Retina (tissue), 1 donor: Measurements from ENCODE around the gene SRRD.
A peak's percentile ranks its signal among the peaks of the same experiment; 100 is the strongest.

Experiments
- DNase-seq: peaks from one replicate; pipeline ENCODE4 v3.0.0-alpha.2; 2016

The SRRD gene

DNA sequence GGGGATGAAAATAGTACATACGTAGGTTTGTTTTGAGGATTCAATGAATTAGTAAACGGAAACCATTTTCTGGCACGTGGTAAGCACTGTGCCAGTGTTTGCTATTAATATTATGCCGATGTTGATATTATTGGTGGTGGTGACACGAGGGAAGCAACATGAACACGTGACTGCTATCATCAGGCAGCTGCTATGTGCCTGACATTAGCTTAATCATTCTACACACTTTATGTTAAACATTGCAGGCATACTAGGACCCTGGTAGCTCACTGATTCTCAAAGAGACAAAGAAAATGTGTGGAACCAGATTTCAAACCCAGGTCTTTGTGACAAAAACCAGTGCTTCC lies 656 bp downstream of the SRRD start:
- no peak for DNase-seq

DNA sequence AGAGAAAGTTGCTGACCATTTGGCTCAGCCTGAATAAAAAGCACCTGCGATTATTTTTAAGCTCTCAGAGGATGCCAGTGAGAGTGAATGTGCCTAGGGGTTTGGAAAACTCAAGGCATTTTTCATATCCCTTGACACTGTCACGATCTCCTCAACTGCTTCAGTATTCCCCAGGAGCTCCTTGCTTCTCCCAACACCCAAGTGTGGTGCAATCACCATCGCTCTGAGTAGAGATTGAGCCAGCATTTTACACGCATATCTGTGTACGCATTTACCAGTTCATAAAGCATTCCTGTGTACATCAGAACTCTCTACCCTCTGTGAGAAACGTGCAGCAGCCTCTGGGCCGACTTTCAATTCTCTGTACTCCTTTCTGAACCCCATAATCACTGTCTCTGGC lies 1.3 kb downstream of the SRRD start:
- no peak for DNase-seq

DNA sequence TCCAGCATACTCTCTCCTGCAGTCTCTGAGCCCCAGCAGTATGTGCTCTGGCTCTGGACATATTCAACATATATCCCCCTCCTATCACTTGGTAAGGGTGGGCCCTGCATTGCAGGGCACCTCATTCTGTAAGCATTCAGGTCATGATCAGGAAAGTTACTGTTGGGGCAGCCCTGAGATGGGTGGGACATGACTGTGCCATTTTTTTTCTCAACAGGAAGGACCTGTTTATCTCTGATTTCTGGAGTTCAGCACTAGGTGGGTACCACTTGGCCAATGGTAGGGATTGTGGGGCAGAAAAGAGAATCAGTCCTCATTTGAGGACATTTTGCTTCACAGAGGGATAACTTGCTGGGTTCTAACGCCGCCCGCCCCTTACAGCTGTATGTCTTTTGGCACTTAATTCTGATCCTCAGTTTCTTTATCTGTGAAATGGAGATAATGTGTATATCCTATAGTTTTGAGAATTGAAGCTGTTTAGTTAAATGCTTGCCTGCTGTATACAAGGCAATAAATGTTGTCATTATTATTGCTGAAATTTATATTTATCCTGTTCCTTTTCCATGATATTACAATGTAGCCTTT lies 2.2 kb downstream of the SRRD start:
- DNase-seq = no peak

DNA sequence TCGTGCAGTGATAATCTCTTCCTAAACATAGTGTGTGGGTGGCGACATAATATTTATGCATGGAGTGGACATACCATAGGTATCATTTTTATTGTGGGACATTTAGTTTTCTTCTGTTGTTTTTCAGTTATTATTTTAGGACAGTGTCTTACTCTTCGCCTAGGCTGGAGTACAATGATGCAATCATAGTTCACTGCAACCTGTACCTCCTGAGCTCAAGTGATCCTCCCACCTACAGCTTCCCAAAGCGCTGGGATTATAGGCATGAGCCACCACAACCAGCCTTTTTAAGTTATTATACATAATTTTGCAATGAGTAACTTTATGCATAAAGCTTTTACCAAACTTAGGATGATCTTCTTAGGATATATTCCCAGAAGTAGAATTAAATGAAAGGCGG lies 2.7 kb downstream of the SRRD start:
- DNase-seq = no peak

DNA sequence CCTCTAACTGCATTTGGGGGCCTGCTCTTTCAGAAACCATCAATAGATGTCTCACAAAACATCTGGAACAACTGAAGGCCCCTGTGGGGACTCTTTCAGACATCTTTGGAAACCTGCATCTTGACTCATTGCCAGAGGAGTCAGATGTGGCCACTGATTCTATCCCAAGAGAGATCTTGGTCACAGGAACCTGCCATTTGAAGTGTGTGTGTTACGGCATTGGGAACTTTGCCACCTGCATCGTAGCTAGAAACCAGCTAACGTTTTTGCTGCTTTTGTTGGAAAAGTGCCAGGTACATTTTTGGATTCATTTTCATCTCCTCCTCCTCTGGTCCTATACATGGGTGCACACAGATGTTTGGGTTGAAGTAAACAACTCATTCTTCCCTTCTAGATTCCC lies 4.3 kb downstream of the SRRD start:
- DNase-seq = no peak

DNA sequence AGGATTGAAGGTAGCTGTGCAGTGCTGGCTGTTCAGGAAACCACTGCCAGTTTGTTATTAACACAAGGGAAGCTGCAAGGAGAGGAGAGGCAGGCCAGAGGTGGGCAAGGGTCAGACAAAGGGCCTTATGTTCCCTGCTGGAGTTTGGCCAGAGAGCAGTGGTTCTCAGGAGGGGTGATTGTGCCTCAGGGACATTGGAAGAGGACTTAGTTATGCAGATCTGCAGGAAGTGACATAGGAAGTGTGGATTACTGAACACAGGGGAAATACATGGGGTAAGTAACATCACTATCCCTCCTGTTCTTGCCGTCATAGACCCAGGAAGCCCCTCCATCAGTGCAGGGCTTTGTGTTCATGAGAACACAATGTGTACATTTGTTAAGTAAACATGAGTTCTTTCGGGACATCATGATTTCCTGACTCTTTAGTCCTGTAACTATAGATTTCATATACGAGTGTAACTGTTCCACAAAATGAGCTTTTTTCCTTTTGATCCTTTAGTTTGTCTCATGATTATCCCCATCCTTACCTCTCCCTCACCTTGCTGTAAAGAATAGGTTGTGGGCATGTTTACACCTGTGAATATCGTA lies 5.9 kb downstream of the SRRD start:
- no peak for DNase-seq

DNA sequence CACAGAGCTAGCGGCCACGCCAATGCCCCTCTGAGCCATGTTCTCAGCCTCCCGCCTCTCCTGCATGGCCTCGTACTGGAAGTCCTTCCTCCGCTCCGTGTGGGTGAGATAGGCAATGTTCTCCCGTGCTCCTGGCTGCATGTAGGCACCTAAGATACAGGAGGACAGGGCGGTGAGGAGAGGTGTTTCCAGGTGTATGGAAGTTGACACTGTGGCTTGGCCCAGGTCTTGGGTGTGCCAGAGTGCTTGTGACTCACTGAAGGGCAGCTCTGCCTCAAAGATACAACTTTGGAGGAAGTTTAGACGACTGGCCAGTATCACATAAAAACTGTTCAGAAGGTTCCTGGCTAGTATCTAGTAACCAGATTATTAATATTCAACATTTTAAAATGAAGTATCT lies 8.5 kb downstream of the SRRD start:
- DNase-seq = no peak

DNA sequence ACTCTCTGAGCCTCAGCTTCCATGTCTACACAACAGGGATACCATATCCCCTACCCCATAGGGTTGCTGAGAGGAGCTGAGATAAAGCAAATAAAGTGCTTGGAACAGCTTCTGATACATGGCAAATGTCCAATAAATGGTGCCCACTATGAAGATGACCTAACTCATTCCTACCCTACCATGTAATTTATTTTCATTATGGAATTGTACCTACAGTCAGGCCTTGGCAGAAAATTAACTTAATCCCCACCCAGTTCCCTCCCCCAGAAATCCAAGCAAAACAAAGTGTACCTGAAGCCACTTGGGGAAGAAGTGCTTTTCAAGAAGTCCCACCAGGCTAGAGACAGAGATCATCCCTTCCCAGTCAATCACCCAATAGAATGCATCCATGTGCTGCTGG lies 10.8 kb downstream of the SRRD start:
- no peak for DNase-seq

DNA sequence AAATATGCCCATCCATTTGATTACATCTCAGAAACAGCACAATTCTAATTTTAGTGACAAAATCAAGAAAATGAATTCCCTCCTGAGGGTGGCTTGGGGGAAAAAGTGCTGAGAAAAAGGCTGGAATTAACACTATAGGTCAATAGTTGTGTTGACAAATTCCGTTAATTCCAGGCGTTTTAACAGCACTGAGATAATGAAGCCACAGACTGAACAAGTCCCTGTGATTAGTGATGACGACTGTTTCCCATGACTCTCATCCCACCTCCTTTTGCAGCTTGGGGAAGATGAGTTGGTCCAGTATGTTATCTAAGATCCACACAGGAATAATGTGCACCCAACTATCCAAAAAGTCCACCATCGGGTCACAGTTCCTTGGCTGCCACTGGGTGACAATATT lies 12.8 kb downstream of the SRRD start:
- no peak for DNase-seq

DNA sequence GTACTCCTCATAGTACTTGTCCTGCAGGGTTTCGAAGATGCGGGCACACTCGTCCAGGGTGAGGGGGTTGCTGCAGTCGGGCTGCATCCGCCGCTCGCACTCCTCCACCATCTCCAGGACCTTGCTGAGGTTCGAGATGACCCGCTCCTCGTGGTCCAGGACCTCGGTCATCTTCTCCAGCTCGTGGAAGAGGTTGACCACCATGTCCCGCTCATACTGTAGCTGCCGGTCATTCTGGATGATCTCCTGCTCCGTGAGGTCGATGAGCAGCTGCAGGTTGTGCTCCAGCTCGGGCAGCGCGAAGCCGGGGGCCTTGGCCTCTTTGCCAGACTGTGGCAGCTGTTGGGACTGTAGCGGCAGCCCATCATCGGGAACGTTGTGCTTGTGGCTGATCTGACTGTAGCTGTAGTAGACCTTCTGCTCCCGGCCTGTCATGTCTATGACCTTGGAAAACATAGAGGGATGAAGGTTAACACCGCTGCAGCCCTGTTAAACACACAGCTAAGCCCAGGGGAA lies 15.6 kb downstream of the SRRD start:
- no peak for DNase-seq

DNA sequence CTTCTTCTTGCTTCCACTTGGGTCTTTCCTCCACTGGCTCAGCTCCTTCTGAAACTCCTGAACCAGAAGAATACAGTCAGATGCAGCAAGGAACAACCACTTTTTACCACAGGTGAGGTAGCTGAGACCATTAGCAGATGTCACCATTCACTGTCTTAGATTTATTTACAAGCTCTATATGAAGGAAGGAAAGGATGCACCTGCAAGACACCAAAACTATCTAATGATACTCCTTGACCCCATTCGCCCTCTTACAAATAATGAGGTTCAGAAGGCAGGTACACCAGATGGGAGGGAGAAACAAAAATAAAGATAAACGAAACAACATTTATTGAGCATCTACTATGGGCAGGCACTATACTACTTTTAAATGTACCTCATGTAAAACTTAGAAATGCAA lies 18.3 kb downstream of the SRRD start:
- no peak for DNase-seq

DNA sequence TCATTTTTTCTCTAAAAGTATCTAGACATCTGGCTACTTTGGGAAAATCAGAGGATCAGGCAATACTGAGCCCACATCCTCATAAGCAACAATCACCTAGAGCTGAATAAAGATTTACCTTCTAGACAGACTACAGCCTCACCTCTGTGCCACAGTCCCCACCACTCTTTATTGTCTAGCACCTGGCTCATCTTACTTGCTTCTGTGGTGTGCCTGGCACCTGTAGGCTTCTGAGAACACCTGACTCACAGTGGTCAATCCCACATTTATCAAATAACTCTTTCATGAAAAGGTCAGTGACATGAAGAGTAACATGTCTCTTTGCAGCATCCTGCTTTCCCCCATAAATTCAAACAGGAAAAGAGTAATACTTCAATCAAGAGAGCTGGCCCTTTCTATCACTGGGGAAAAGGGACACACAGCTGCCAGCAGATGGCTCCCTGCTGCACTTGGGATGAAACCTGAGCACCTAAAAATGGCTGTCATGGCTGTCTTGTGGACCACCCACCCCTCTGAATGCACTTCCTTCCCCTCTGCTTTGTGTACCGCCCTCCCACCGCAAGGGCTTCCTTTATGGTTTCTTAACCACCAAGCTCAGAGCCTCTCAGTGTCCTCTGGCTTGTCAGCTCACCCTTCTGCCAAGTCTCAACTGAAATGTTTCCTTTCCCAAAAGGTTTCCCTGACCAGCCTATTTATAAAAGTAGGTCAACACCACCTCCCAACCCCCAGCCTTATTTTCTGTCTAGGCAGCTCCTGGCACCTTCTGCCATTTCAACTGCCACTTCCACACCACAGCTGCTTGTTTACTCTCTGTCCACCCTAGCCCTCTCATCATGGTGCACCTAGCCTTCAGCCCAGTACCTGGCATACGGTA lies 19.2 kb downstream of the SRRD start:
- DNase-seq = peak; percentile 55

DNA sequence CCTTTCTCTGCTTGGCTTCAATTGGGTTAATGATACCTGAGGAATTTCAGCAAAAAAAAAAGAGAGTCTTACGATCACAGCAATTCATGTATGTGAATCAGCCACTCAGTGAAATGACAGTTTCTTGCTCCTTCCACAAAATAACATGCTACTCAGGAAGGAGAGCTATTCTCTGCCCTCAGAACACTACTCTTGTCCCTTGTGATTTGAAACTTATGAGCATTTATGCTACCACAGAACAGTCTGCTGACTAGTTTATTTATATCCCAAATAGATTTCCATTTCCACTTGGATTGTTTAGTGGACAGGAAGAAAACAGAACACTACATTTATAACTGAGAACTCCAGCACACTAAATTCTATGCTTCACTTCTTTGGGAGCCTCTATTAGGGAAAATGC lies 20.1 kb downstream of the SRRD start:
- no peak for DNase-seq

DNA sequence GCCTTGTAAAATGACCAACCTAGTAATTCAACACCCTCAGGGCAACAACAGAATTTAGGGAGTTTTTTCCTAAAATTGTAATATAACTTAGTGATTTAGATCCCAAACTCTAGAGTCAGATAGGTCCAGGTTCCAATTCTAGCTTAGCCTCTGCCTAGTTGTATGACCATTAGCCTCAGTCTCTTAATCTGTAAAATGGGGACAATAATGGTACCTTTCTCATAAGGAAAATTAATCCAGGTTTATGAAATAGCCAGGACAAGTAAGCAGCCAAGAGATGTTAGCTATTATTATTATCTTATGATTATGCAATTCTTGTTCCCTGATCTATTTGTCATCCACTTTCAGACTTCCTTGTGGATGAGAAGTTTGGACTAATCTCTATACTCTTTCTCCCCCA lies 24.5 kb downstream of the SRRD start:
- DNase-seq = no peak

DNA sequence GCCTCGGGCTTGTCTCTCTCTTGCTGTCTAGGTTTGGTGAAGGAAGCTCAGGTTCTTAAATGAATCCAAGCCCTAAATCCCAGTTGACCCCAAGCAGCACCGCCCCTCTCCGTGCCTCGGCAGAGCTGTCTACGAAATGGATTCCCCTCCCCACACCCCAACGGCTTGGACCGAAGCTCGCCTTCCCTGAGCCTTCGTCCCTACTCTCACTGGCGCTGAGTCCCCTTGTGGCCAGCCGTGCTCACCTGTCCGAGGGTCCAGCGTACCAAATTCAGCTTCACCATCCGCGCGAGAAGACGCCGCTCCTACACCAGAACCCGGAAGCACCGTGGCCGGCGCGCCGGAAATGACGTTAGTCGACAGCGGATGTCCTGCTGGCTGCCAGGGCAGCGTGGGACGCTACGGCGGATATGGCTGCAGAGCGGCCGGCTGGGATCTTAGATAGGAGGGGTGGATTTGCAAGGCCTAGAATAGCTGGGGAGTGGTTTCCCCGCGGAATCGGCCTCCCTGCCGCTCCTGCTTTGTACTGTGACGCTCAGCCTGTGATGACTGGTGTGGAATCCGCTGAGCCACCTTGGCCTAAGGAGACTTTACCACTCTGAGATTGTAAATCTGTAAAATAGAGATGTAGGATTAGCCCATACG lies 28.6 kb downstream of the SRRD start, which contains the start of gene TFIP11:
TFIP11 (minus strand) TSS at position 325 of the 645 bp plus-strand sequence. CDS start 2,201 bp downstream, outside the sequence.
- peak; percentile 95 for DNase-seq

DNA sequence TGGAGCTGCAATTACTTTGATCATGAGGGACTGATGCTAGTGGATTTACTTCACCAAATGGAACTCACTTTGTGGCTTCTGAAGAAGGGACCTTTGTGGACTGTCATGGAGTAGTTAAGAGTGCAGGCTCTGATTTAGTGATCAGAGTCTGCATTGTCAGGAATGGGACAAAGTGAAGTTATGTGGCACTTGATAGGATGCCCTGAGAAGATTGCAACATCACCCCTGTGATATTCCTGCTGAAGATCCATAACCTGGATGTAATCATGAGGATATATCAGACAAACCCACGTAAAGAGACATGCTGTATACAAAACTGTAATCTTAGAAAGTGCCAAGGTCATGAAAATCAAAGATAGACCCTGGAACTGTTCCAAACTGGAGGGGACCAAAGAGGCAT lies 30.2 kb downstream of the SRRD start:
- DNase-seq = no peak

DNA sequence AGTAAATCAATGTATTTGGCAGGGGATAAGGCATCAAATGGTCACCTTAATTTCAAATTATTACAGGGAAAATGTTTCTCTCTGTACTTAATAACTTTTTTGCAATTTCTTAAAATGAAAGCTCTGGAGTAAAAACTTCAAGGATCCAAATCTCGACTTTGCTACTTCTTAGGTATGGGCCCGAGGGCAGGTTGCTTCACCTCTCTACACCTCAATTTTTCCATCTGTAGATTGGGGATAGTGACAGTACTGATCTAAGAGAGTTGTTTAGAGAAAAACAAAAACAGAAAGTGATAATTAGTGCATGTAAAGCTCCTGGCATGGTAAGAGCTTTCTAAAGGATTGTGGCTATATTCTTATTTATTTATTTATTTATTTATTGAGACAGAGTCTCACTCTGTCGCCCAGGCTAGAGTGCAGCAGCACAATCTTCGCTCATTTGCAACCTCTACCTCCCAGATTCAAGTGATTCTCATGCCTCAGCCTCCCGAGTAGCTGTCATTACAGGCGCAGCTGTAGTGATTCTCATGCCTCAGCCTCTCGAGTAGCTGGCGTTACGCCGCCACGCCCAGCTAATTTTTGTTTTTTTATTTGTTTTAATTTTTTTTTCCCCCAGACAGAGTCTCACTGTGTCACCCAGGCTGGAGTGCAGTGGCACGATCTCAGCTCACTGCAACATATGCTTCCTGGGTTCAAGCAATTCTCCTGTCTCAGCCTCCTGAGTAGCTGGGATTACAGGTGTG lies 30.9 kb downstream of the SRRD start:
- no peak for DNase-seq

DNA sequence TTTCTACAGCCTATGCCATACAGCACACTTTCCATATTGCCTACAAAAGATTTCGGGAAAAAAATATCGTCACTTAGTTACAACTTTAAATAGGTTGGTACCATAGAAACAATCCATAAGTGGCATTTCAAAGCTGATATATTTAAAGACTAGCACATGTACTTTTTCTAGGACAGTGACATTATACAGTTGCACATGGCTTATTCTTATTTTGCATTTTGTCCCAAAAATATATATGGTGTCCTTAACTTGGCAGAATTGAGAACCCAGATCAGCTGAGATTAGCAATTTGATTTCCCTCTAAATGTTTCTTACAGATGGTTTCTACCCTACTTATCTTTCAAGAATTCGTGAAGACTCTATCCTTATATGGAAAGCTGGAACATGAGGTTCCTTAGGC lies 32.3 kb downstream of the SRRD start:
- no peak for DNase-seq

DNA sequence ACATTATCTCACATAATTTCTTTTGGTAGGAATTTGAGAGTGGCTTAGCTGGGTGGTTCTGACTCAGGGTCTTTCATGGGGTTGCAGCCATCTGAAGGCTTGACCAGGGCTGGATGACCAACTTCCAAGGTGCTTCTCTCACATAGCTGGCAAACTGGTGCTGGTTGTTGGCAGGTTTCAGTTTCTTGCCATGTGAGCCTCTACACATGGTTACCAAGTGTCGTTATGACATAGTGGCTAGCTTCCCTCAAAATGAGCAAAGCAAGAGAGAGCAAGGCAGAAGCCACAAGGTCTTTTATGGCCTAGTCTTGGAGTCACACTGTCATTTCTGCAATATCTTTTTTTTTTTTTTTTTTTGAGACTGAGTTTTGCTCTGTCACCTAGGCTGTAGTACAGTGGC lies 32.8 kb downstream of the SRRD start:
- no peak for DNase-seq

DNA sequence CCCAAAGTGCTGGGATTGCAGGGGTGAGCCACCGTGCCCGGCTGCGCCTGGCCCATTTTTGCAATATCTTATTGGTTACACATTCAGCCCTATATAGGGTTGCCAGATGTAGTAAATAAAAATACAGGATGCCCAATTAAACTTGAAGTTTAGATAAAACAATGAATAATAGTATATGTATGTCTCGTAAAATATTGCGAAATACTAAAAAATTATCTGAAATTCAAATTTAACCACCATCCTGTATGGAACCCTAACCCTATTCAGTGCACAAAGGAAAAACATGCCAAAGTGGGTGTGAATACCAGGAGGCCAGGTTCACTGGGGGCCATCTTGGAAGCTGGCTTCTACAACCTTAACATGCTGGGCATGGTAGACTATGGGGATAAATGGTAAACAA lies 33.8 kb downstream of the SRRD start:
- no peak for DNase-seq

DNA sequence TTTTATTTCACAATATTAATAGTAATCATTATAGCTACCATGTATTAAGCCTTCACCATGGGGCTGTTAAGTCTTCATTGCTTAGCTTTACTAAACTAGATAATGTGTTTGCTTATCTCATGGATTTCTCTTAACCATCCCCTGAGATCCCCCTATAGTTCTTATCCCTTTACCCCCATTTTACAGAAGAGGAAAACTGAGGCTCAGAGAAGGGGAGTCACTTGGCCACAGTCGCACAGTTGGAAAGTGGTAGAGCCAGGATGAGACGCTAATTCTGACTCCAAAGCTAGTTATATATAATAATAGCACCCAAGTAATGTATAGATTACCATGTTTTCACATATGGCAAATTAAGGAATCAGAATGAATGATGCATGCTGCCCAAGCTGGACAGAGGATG lies 38.3 kb downstream of the SRRD start:
- DNase-seq = no peak

DNA sequence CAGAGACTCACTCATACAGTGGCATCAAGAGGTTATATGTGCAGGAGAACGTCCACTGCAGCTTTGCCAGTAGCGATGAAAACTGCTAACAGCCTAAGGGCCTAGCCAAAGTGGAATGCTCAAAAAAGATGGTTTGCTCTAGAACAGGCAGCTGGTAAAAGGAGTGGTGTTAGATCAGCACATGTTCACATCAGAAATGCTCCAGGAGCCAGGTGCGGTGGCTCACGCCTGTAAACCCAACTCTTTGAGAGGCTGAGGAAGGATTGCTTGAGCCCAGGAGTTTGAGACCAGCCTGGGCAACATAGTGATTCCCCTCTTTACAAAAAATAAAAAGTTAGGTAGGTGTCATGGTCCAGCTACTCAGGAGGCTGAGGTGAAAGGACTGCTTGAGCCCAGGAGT lies 38.9 kb downstream of the SRRD start:
- DNase-seq = no peak

DNA sequence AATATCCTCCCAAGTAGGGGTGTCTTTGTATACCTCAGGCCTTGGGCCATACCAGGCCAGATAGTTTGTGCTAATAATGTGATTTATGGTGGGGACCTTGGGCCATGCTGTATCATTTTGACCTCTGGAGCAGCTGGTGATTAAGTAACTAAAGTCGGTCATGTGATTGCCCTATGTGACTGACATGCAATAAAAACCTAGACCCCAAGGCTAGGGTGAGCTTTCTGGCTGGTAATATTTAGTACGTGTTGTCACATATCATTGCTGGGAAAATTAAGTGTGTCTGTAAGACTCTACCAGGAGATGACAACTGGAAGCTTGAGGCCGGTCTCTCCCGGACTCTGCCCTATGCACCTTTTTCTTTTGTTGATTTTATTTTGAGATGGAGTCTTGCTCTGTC lies 41.2 kb downstream of the SRRD start:
- no peak for DNase-seq
